HL-60 (cell line): Measurements from ENCODE around the gene SLC25A18.
"Not testable (repeated sequence)": the region's sequence is repeated elsewhere in the genome, so short reads cannot be mapped to it uniquely, and the experiment has no call there.

Experiments
- DNase-seq, 2 experiments: peaks; one replicate each; pipeline ENCODE4 v3.0.0-alpha.2; 2010 to 2020; ENCODE audit warnings: low read depth in 1 of 2, low spot score in 1 of 2
- H3K27ac ChIP-seq: fragments of 250-450 bp; sonication (Bioruptor Pico); replicated peaks from 2 replicates; pipeline ENCODE4 v1.5.1; 2020; ENCODE audit warnings: mild to moderate bottlenecking, moderate library complexity
- H3K27me3 ChIP-seq: fragments of 250-450 bp; sonication (Bioruptor Pico); 2 replicates; pipeline ENCODE4 v1.5.1; 2021; ENCODE audit warnings: mild to moderate bottlenecking, moderate library complexity; ENCODE audit not compliant: insufficient read depth, poor library complexity, severe bottlenecking
- H3K4me3 ChIP-seq: replicated peaks from 2 replicates; pipeline ENCODE4 v1.5.1; 2011; ENCODE audit warnings: mild to moderate bottlenecking, control low read depth, low read length; ENCODE audit not compliant: insufficient read depth
- GABPA ChIP-seq: IDR thresholded peaks from 2 replicates; pipeline ENCODE4 v1.6.1; 2012; ENCODE audit warnings: low read depth
- POLR2AphosphoS5 ChIP-seq: IDR thresholded peaks from 2 replicates; pipeline ENCODE4 v1.6.1; 2012; ENCODE audit warnings: low read depth
- SPI1 ChIP-seq: IDR thresholded peaks from 2 replicates; pipeline ENCODE4 v1.6.1; 2012; ENCODE audit warnings: low read depth, mild to moderate bottlenecking, borderline replicate concordance
- TF ChIP-seq, protein P1 (sequence below): IDR thresholded peaks from 2 replicates; pipeline ENCODE4 v1.6.1; 2012; ENCODE audit warnings: low read depth; ENCODE audit not compliant: insufficient replicate concordance
- TF ChIP-seq, protein P2 (sequence below): IDR thresholded peaks from one replicate; pipeline ENCODE4 v1.5.1; 2011; ENCODE audit warnings: low read length, control low read depth, inconsistent platforms; ENCODE audit not compliant: insufficient read depth

SLC25A18 gene

DNA sequence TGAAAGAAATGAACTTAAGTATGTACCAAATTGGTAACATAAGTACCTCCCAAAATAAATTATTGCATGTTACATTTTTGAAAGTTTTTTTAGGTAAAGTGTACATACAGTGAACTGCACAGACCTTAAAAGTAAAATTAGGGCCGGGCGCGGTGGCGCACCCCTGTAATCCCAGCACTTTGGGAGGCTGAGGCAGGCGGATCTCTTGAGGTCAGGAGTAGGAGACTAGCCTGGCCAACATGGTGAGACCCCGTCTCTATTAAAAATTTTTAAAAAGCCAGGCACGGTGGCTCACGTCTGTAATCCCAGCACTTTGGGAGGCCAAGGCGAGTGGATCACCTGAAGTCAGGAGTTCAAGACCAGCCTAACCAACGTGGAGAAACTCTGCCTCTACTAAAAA is 73.6 kb downstream of the SLC25A18 start:
- H3K4me3 ChIP-seq, H3K27me3 ChIP-seq, DNase-seq, H3K27ac ChIP-seq: not testable (repeated sequence)

DNA sequence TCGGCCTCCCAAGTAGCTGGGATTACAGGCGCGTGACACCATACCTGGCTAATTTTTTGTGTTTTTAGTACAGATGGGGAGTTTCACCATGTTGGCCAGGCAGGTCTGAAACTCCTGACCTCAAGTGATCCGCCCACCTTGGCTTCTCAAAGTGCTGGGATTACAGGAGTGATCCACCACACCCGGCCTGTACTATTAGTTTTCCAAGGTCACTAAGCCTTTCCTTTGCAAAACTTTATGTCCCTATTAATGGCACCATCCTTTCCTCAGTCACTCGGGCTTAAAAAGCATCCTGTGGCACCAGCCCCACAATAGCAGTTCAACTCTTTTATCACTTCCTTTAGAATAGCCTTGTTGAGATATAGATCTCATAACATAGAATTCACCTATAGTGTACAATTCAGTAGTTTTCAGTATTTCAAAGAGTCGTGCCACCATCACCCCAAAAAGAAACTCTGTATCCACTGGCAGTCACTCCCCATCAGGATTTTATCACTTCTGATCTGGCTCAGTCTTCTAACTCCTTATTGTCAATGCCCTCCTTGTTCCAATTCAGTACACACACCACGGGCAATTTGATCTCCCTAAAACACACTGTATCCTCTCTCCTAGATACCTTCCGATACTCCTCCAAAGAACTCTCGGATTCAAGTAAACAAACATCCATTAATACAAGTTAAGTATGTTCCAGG is 74.3 kb downstream of the SLC25A18 start:
- Histone ChIP-seq H3K27me3 (no peaks in the 10 kb centered on the region), H3K27ac (peak overlapping the region; percentile 98), H3K4me3 (peak overlapping the region; percentile 73)
- TF ChIP-seq GABPA (no peak), SPI1 (no peak), POLR2AphosphoS5 (no peak)
- TF ChIP-seq, protein P1, sequence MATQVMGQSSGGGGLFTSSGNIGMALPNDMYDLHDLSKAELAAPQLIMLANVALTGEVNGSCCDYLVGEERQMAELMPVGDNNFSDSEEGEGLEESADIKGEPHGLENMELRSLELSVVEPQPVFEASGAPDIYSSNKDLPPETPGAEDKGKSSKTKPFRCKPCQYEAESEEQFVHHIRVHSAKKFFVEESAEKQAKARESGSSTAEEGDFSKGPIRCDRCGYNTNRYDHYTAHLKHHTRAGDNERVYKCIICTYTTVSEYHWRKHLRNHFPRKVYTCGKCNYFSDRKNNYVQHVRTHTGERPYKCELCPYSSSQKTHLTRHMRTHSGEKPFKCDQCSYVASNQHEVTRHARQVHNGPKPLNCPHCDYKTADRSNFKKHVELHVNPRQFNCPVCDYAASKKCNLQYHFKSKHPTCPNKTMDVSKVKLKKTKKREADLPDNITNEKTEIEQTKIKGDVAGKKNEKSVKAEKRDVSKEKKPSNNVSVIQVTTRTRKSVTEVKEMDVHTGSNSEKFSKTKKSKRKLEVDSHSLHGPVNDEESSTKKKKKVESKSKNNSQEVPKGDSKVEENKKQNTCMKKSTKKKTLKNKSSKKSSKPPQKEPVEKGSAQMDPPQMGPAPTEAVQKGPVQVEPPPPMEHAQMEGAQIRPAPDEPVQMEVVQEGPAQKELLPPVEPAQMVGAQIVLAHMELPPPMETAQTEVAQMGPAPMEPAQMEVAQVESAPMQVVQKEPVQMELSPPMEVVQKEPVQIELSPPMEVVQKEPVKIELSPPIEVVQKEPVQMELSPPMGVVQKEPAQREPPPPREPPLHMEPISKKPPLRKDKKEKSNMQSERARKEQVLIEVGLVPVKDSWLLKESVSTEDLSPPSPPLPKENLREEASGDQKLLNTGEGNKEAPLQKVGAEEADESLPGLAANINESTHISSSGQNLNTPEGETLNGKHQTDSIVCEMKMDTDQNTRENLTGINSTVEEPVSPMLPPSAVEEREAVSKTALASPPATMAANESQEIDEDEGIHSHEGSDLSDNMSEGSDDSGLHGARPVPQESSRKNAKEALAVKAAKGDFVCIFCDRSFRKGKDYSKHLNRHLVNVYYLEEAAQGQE, result no peak
- TF ChIP-seq, protein P2, sequence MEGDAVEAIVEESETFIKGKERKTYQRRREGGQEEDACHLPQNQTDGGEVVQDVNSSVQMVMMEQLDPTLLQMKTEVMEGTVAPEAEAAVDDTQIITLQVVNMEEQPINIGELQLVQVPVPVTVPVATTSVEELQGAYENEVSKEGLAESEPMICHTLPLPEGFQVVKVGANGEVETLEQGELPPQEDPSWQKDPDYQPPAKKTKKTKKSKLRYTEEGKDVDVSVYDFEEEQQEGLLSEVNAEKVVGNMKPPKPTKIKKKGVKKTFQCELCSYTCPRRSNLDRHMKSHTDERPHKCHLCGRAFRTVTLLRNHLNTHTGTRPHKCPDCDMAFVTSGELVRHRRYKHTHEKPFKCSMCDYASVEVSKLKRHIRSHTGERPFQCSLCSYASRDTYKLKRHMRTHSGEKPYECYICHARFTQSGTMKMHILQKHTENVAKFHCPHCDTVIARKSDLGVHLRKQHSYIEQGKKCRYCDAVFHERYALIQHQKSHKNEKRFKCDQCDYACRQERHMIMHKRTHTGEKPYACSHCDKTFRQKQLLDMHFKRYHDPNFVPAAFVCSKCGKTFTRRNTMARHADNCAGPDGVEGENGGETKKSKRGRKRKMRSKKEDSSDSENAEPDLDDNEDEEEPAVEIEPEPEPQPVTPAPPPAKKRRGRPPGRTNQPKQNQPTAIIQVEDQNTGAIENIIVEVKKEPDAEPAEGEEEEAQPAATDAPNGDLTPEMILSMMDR, result no peak
- no peak for DNase-seq

DNA sequence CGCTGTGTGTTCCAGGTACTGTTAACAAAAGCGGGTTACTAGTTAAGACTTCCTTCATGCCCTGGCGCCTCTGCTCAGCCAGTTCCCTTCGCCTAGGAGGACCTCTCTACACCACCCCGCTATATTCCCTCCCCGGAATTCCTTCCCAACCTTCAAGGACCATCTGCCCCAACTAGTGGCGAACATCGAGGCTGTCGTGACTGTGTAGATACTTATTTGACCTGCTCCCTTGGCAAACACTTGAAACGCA is 74.8 kb downstream of the SLC25A18 start:
- no peak for DNase-seq
- H3K27ac ChIP-seq, result peak overlapping the region; percentile 98
- TF ChIP-seq POLR2AphosphoS5, result no peak
- TF ChIP-seq SPI1, result 0 out of 2 replicates have a peak, but pooled peaks have one; percentile 8
- TF ChIP-seq, protein P2, result no peak
- no peak for TF ChIP-seq GABPA
- H3K4me3 ChIP-seq, result peak overlapping the region; percentile 73
- H3K27me3 ChIP-seq, result no peaks in the 10 kb centered on the region

DNA sequence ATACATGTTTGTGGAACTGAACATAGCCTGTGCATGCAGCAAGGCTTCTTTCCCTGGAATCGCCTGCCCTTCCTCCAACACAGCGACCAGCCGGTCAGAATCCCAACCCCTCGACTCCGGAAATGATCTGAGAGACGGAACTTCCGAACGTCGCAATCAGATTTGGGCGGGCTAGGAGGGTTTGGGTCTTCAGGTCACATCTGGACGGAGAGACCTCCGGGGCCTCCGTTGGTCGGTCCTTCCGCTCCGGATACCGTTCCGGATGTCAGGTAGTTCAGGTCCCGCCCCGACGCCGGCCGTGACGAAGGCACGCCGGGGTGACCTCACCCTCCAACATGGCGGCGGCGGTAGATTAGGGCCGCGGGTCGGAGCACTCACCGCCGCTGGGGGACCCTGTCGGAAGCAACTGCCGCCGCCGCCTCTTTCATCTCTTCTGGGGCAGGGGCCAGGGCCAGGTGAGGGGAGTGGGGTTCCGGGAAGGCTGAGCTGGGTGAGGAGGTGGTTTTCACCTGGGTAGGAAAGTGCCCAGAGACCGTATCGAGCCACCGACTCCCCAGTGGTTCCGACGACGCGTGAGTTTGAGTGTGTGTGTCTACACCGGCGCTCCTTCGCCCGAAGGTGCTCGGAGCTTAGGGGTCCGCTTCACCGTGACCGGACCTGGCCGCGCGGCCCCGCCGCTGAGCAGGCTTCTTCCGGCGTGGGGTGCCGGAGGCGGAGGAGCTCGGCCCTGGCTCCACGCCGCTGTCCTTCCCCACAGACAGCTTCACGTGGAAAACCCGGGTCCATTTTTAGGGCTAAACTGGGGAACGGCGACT is 75.3 kb downstream of the SLC25A18 start, which contains the start of gene BCL2L13:
TSS of gene BCL2L13 (plus strand) at position 326 of the 815 bp plus-strand sequence. CDS start 16,955 bp downstream, outside the sequence.
- peak within 1 kb of the TSS; percentile 98 for H3K27ac ChIP-seq
- TF ChIP-seq, protein P2, result no peak
- TF ChIP-seq POLR2AphosphoS5 (peak; percentile 90), GABPA (peak; percentile 66), SPI1 (no peak)
- TF ChIP-seq, protein P1, result peak; percentile 55
- no peaks in the 10 kb centered on the region for H3K27me3 ChIP-seq
- peak; percentile 93 to 95 for DNase-seq
- peak within 1 kb of the TSS; percentile 73 for H3K4me3 ChIP-seq
